LNCAP (cell line): ENCODE data around the gene MACROD2.

Source experiments
- CTCF ChIP-seq: fragments of 450-650 bp; IDR thresholded peaks from 2 replicates; pipeline ENCODE4 v1.5.1; 2017; ENCODE audit warnings: mild to moderate bottlenecking

Gene MACROD2

DNA sequence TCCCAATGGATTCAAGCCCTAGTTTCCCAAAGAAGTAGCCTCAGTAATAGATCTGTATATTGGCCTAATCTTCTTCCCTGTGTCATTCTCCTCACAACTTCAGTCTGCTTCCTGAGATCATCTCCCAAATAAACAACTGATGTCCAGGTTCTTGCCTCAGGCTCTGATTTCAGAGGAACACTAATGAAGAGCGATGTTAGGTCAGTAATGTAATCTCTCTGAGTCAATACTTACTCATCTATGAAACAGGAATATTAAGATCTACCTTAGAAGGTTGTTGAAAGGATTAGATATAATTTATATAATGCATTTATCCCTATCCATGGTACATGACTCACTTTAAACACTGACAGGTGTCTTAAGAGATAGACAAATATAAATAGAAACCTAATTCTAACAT is 588.1 kb downstream of the MACROD2 start:
- TF ChIP-seq CTCF, result no peak

DNA sequence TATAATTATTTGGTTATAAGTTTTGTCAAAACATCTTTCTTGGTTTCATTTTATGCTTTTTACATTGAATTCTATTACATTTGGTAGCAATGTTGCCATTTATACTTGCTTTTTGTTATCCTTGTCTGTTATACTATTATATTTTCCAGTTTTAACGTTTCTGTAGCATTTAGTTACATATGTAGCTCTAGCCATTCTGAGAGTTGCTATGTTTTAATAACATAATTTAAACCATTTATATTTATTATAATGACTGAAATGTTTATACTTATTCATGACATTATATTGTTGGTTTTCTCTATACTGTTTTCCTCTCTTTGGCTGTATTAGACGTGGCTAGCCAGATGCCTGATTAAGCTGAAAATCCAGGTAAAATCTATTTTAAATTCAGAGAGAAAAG is 594.1 kb downstream of the MACROD2 start:
- TF ChIP-seq CTCF, result no peak

GRCh38 chr20:14595051-14595450 is 599.7 kb downstream of the MACROD2 start:
- no peak for TF ChIP-seq CTCF

DNA sequence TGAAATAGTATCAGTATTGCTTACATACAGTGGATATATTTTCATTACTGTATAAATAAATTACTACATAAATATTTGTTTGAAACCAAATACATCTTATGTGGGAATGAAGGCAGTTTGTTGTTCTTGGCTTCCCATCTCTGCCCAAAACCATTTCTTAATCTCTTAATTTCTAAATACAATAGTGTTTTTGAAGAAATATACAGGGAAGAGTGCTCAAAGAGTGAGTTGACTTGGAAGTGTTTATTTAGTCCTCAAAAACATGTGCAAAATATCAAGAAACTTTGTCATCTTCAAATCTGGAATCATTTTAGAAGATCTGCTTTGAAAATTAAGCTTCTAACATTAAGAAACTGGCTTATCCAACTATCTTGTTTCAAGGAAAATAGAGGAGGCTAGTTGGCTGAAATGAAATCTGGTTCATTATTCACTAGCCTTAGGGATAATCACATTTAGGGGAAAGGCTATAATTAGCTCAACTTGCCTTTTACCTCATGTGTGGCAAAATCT is 601.9 kb downstream of the MACROD2 start:
- TF ChIP-seq CTCF, result no peak

- TF ChIP-seq CTCF, result no peak
Observed at GRCh38 chr20:14599613-14600012, 604.3 kb downstream of the MACROD2 start.

- no peak for TF ChIP-seq CTCF
Observed at GRCh38 chr20:14600527-14600926, 605.2 kb downstream of the MACROD2 start.

DNA sequence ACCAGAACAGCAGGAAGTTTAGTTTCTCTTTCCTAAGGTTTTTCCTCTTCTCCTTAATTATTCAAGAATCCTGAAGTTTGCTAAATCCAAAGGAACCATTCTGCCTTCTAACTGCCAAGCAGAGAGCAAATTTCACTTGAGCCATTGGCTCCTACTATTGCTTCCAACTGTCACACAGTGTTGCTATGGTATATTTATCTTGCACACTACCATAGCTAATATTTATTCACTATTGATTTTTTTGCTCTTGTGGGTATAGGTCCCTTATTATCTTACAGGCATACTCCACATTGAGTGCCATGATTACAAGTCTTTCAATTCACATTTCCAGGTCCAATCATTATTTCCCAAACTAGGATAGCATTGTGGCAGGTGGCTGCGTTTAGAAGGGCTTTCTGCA is 608.8 kb downstream of the MACROD2 start:
- TF ChIP-seq CTCF, result no peak
